SK-N-SH (cell line): ENCODE data around the gene CRIP1. TPM values are rescaled to one million over a fixed set of nuclear protein-coding genes. Genes with fewer than 3 reads are reported as not detected.

Experiments
- CTCF ChIA-PET: fragments of 300-600, 350-600 bp; formaldehyde crosslinking; extraction: SDS; loops from one replicate; lab custom pipeline; 2021; lab: Yijun Ruan, JAX
- POLR2A ChIA-PET: fragments of 350-600 bp; sonication (Branson Sonifier 250); formaldehyde crosslinking; extraction: SDS; loops from one replicate; lab custom pipeline; 2020; ENCODE audit warnings: antibody characterized with exemption, inconsistent platforms; lab: Yijun Ruan, JAX
- DNase-seq: peaks from one replicate; pipeline ENCODE4 v3.0.0; 2012
- H2AFZ ChIP-seq: fragments of 200-600 bp; sonication (generic); 2 replicates; pipeline ENCODE4 v1.8.1; 2016; ENCODE audit warnings: antibody characterized with exemption, mild to moderate bottlenecking, low read depth
- H3F3A ChIP-seq: fragments of 200-600 bp; sonication (generic); replicated peaks from 2 replicates; pipeline ENCODE3; 2016; ENCODE audit warnings: antibody characterized with exemption, mild to moderate bottlenecking; ENCODE audit not compliant: insufficient read depth
- H3K27ac ChIP-seq, 2 experiments: fragments of 200-500 bp in 1 of 2; fragments of 200-600 bp in 1 of 2; sonication (Bioruptor generic) in 1 of 2; sonication (generic), shearing (Covaris generic) in 1 of 2; 2 replicates each; pipeline versions ENCODE4 v1.5.1 to v1.6.1; 2014 to 2016; ENCODE audit warnings: low read depth in 2 of 2, inconsistent platforms in 1 of 2, low read length in 1 of 2, mild to moderate bottlenecking in 1 of 2, mixed read lengths in 1 of 2
- H3K27me3 ChIP-seq: fragments of 200-600 bp; sonication (generic), shearing (Covaris generic); 2 replicates; pipeline ENCODE4 v1.6.1; 2016; ENCODE audit warnings: mixed run types; ENCODE audit not compliant: insufficient read depth
- H3K36me3 ChIP-seq, 2 experiments: fragments of 200-500 bp in 1 of 2; fragments of 200-600 bp in 1 of 2; sonication (Bioruptor generic) in 1 of 2; sonication (generic) in 1 of 2; replicated peaks in 1 of 2; 2 replicates each; pipeline versions ENCODE3 to v1.5.1; 2014 to 2016; ENCODE audit warnings: low read length in 1 of 2, mild to moderate bottlenecking in 1 of 2; ENCODE audit not compliant: insufficient read depth in 2 of 2, control insufficient read depth in 1 of 2
- H3K4me1 ChIP-seq, 2 experiments: fragments of 200-500 bp in 1 of 2; fragments of 200-600 bp in 1 of 2; sonication (Bioruptor generic) in 1 of 2; sonication (generic), shearing (Covaris generic) in 1 of 2; 2 replicates each; pipeline versions ENCODE4 v1.5.1 to v1.6.1; 2014 to 2016; ENCODE audit warnings: low read depth in 1 of 2, low read length in 1 of 2, mixed run types in 1 of 2; ENCODE audit not compliant: insufficient read depth in 2 of 2, control insufficient read depth in 1 of 2
- H3K4me2 ChIP-seq: fragments of 200-600 bp; sonication (generic), shearing (Covaris generic); 2 replicates; pipeline ENCODE4 v1.6.1; 2017; ENCODE audit warnings: mixed run types
- H3K4me3 ChIP-seq, 2 experiments: fragments of 200-500 bp in 1 of 2; fragments of 200-600 bp in 1 of 2; sonication (Bioruptor generic) in 1 of 2; sonication (generic), shearing (Covaris generic) in 1 of 2; 2 replicates each; pipeline versions ENCODE4 v1.5.1 to v1.8.1; 2014 to 2016; ENCODE audit warnings: low read depth in 2 of 2, inconsistent platforms in 1 of 2, low read length in 1 of 2, mild to moderate bottlenecking in 1 of 2, mixed read lengths in 1 of 2, moderate library complexity in 1 of 2
- H3K79me2 ChIP-seq: fragments of 200-600 bp; sonication (generic); 2 replicates; pipeline ENCODE4 v1.8.1; 2017; ENCODE audit warnings: mild to moderate bottlenecking; ENCODE audit not compliant: insufficient read depth
- H3K9ac ChIP-seq: fragments of 200-600 bp; sonication (generic); 2 replicates; pipeline ENCODE4 v1.6.1; 2017; ENCODE audit warnings: mixed run types
- H3K9me2 ChIP-seq: fragments of 200-600 bp; sonication (generic); 2 replicates; pipeline ENCODE4 v1.6.1; 2017; ENCODE audit warnings: mixed run types
- H3K9me3 ChIP-seq: fragments of 200-600 bp; sonication (generic); 2 replicates; pipeline ENCODE4 v1.6.1; 2017; ENCODE audit warnings: mixed run types, mild to moderate bottlenecking, moderate library complexity
- H4K20me1 ChIP-seq: fragments of 200-600 bp; sonication (generic); 2 replicates; pipeline ENCODE4 v1.6.1; 2017; ENCODE audit warnings: mild to moderate bottlenecking, mixed run types; ENCODE audit not compliant: insufficient read depth
- CTCF ChIP-seq: fragments of 200-600 bp; sonication (generic); IDR thresholded peaks from 2 replicates; pipeline ENCODE4 v1.6.1; 2017; ENCODE audit warnings: antibody characterized with exemption, mild to moderate bottlenecking, moderate library complexity
- ELF1 ChIP-seq: IDR thresholded peaks from 2 replicates; pipeline ENCODE4 v1.4.0; 2012
- EP300 ChIP-seq, 2 experiments: IDR thresholded peaks; 2 replicates each; pipeline versions ENCODE4 v1.4.0 to v1.6.1; 2012; ENCODE audit warnings: borderline replicate concordance in 1 of 2, low read depth in 1 of 2, low read length in 1 of 2
- EZH2phosphoT487 ChIP-seq: fragments of 200-600 bp; sonication (generic); IDR thresholded peaks from 2 replicates; pipeline ENCODE4 v1.6.1; 2017; ENCODE audit warnings: low read depth, mixed run types, mild to moderate bottlenecking, antibody characterized with exemption, moderate library complexity, borderline replicate concordance
- FOSL2 ChIP-seq: IDR thresholded peaks from 2 replicates; pipeline ENCODE4 v1.4.0; 2012; ENCODE audit warnings: low read depth, mild to moderate bottlenecking, moderate library complexity, borderline replicate concordance
- FOXJ3 ChIP-seq: sonication (generic); formaldehyde crosslinking; IDR thresholded peaks from 2 replicates; pipeline ENCODE4 v1.5.1; 2020; ENCODE audit warnings: mild to moderate bottlenecking, missing genetic modification reagents
- FOXM1 ChIP-seq: IDR thresholded peaks from 2 replicates; pipeline ENCODE4 v1.4.0; 2012; ENCODE audit warnings: low read depth, mild to moderate bottlenecking
- IRF3 ChIP-seq: fragments of 150-350 bp; IDR thresholded peaks from 2 replicates; pipeline ENCODE4 v1.6.1; 2016; ENCODE audit warnings: mild to moderate bottlenecking, low read depth, low read length
- JUND ChIP-seq: IDR thresholded peaks from 2 replicates; pipeline ENCODE4 v1.4.0; 2012
- NRF1 ChIP-seq: IDR thresholded peaks from 2 replicates; pipeline ENCODE4 v1.6.1; 2012; ENCODE audit warnings: low read depth, mild to moderate bottlenecking, low read length
- POLR2AphosphoS5 ChIP-seq: IDR thresholded peaks from 2 replicates; pipeline ENCODE4 v1.6.1; 2012; ENCODE audit warnings: low read depth, low read length
- RAD21 ChIP-seq: IDR thresholded peaks from 2 replicates; pipeline ENCODE4 v1.6.1; 2012; ENCODE audit warnings: mild to moderate bottlenecking, low read length
- RFX5 ChIP-seq: IDR thresholded peaks from 2 replicates; pipeline ENCODE4 v1.6.1; 2012; ENCODE audit warnings: mild to moderate bottlenecking, improper control_type of control experiment, low read length
- RXRA ChIP-seq: IDR thresholded peaks from 2 replicates; pipeline ENCODE4 v1.4.0; 2012; ENCODE audit warnings: low read depth, mild to moderate bottlenecking, borderline replicate concordance
- SMC3 ChIP-seq: IDR thresholded peaks from 2 replicates; pipeline ENCODE4 v1.6.1; 2012; ENCODE audit warnings: low read depth, low read length, improper control_type of control experiment
- TAF1 ChIP-seq: IDR thresholded peaks from 2 replicates; pipeline ENCODE4 v1.6.1; 2012; ENCODE audit warnings: low read depth, mild to moderate bottlenecking, low read length, moderate library complexity, borderline replicate concordance
- TCF12 ChIP-seq: IDR thresholded peaks from 2 replicates; pipeline ENCODE4 v1.4.0; 2012
- TEAD4 ChIP-seq: IDR thresholded peaks from 2 replicates; pipeline ENCODE4 v1.4.0; 2012; ENCODE audit warnings: mild to moderate bottlenecking, borderline replicate concordance; ENCODE audit not compliant: insufficient read depth
- USF2 ChIP-seq: fragments of 150-350 bp; IDR thresholded peaks from 2 replicates; pipeline ENCODE4 v1.6.1; 2017; ENCODE audit warnings: antibody characterized with exemption, low read length, low read depth, borderline replicate concordance
- YY1 ChIP-seq: IDR thresholded peaks from 2 replicates; pipeline ENCODE4 v1.4.0; 2012; ENCODE audit warnings: low read depth, mild to moderate bottlenecking
- WGBS: methylation state at CpG from one replicate; pipeline ENCODE4 v1.1.6; 2017; ENCODE audit warnings: low lambda C conversion rate; 5-methylcytosine and 5-hydroxymethylcytosine counted together
- polyA plus RNA-seq, 3 experiments: library from polyadenylated mRNA; depleted of rRNA; stranded (reverse); fragments of >200 nt; gene quantifications; 2 replicates each; pipeline ENCODE4 v1.2.3, GENCODE V29; 2012

Gene CRIP1
- polyA plus RNA-seq, 1 of the 3 experiments (the other 2 are of a cell fraction): 0.72 TPM

- CTCF ChIA-PET: interaction anchor here (1.2 to 5.8 kb wide), 6 partner anchors 17 to 83 kb away, joined by 3 to 35 read pairs (median 22); partner anchors contain the start of gene TEDC1
- no peak for TF ChIP-seq JUND
- no peak for TF ChIP-seq USF2
- no peak for TF ChIP-seq FOXJ3 (CRISPR knock-in tag)
- TF ChIP-seq IRF3: no peak
- no peak for TF ChIP-seq EP300 (IDR thresholded peaks at IDR 0.05; ENCODE audit: borderline replicate concordance in 1 of 2, low read depth in 1 of 2, low read length in 1 of 2)
- TF ChIP-seq RXRA: no peak
- TF ChIP-seq ELF1: no peak
- TF ChIP-seq YY1: no peak
- TF ChIP-seq SMC3: no peak
- TF ChIP-seq FOSL2: no peak
- TF ChIP-seq CTCF: no peak
- TF ChIP-seq RAD21: no peak
- no peak for TF ChIP-seq NRF1
- TF ChIP-seq EZH2phosphoT487: no peak
- TF ChIP-seq RFX5: no peak
- TF ChIP-seq POLR2AphosphoS5: no peak
- no peak for TF ChIP-seq TCF12
- TF ChIP-seq FOXM1: no peak
- TF ChIP-seq TEAD4: no peak
- no peak for TF ChIP-seq TAF1
- TF ChIP-seq, all 33 proteins: peak for 0
These were observed 32.8 kb upstream of the CRIP1 start for GRCh38 chr14:105453847-105454246.

More at GRCh38 chr14:105453847-105454246, 32.8 kb upstream of the CRIP1 start:
- Histone ChIP-seq H4K20me1 (peaks cover 6% of the 10 kb centered on the region), H3K9ac (no peak overlapping the region), H3K4me1 (peaks cover 0 to 17% of the 10 kb centered on the region in 2 experiments; a peak in 1 of 4 replicates), H3F3A (no peaks in the 10 kb centered on the region), H3K9me2 (no peaks in the 10 kb centered on the region), H2AFZ (no peak overlapping the region), H3K27ac (no peak overlapping the region), H3K36me3 (peaks cover 16 to 74% of the 10 kb centered on the region in 2 experiments), H3K27me3 (no peaks in the 10 kb centered on the region), H3K4me3 (no peak overlapping the region), H3K9me3 (no peaks in the 10 kb centered on the region), H3K4me2 (no peak overlapping the region), H3K79me2 (peaks cover under 1% of the 10 kb centered on the region; the same call in 1 of the 2 replicates)
- WGBS: 95% methylated on average over 4 of the region's 14 CpGs
- no peak for DNase-seq
- POLR2A ChIA-PET: no interaction called here
